Activated CD4-positive, alpha-beta memory T cell treated with anti-CD3 and anti-CD28 coated beads, Interleukin-2, amount 10 ng/mL, durations not matched to agents 7 days and 5 days (primary cell): ENCODE data around the gene CYP2S1. TPM values are rescaled to one million over a fixed set of nuclear protein-coding genes. Genes with fewer than 3 reads are reported as not detected.

Source experiments
- CTCF ChIA-PET: fragments of 350-600 bp; sonication (Branson Sonifier 250); formaldehyde crosslinking; loops from one replicate; lab custom pipeline; 2021; ENCODE audit warnings: antibody characterized with exemption, inconsistent platforms; lab: Charles Lee
- POLR2A ChIA-PET: fragments of 350-600 bp; sonication (Branson Sonifier 250); formaldehyde crosslinking; loops from one replicate; lab custom pipeline; 2021; ENCODE audit warnings: antibody characterized with exemption; lab: Charles Lee
- DNase-seq: peaks from one replicate; pipeline ENCODE4 v3.0.0-alpha.2; 2020
- H3K27ac Mint-ChIP-seq: one replicate; pipeline ENCODE4 v1.8.0; 2021; ENCODE audit warnings: mild to moderate bottlenecking, mixed read lengths
- H3K27me3 Mint-ChIP-seq: one replicate; pipeline ENCODE4 v1.8.0; 2021; ENCODE audit warnings: mixed read lengths
- H3K36me3 Mint-ChIP-seq: one replicate; pipeline ENCODE4 v1.8.0; 2021; ENCODE audit warnings: low read depth, mixed read lengths
- H3K4me1 Mint-ChIP-seq: one replicate; pipeline ENCODE4 v1.8.0; 2021; ENCODE audit warnings: mixed read lengths
- H3K4me3 Mint-ChIP-seq: one replicate; pipeline ENCODE4 v1.8.0; 2021; ENCODE audit warnings: mild to moderate bottlenecking, mixed read lengths
- H3K9me3 Mint-ChIP-seq: one replicate; pipeline ENCODE4 v1.8.0; 2021; ENCODE audit warnings: mixed read lengths
- total RNA-seq, 2 experiments: library from RNA; stranded (reverse); gene quantifications; one replicate each; pipeline ENCODE4 v1.2.3, GENCODE V29; 2021

CYP2S1 gene
- total RNA-seq, 2 experiments from 2014 or later = 0.68 to 1.6 TPM

- ChIA-PET CTCF (no interaction called here), POLR2A (no interaction called here)
- H3K36me3 Mint-ChIP-seq = no peaks in the 10 kb centered on the region
- H3K27me3 Mint-ChIP-seq = no peaks in the 10 kb centered on the region
- DNase-seq = no peak
- H3K9me3 Mint-ChIP-seq = no peaks in the 10 kb centered on the region
- H3K27ac Mint-ChIP-seq = no peak overlapping the region
- H3K4me3 Mint-ChIP-seq = no peak overlapping the region
- peaks cover 4% of the 10 kb centered on the region for H3K4me1 Mint-ChIP-seq
These were observed 42.5 kb downstream of the CYP2S1 start for GRCh38 chr19:41235480-41235879.

GRCh38 chr19:41238244-41238643 lies 45.2 kb downstream of the CYP2S1 start:
- Mint-ChIP-seq H3K36me3 (no peaks in the 10 kb centered on the region), H3K27ac (no peak overlapping the region), H3K4me3 (no peak overlapping the region), H3K4me1 (peaks cover 4% of the 10 kb centered on the region), H3K9me3 (no peaks in the 10 kb centered on the region), H3K27me3 (no peaks in the 10 kb centered on the region)
- ChIA-PET POLR2A (no interaction called here), CTCF (no interaction called here)
- DNase-seq = no peak

- Mint-ChIP-seq H3K4me1 (peaks cover 4% of the 10 kb centered on the region), H3K27ac (no peak overlapping the region), H3K36me3 (no peaks in the 10 kb centered on the region), H3K9me3 (no peaks in the 10 kb centered on the region), H3K27me3 (no peaks in the 10 kb centered on the region), H3K4me3 (no peak overlapping the region)
- ChIA-PET POLR2A (no interaction called here), CTCF (no interaction called here)
- no peak for DNase-seq
These were observed 46.3 kb downstream of the CYP2S1 start for GRCh38 chr19:41239363-41239762.

GRCh38 chr19:41239961-41240574 lies 47.0 kb downstream of the CYP2S1 start:
- Mint-ChIP-seq H3K4me3 (no peak overlapping the region), H3K36me3 (no peaks in the 10 kb centered on the region), H3K27me3 (no peaks in the 10 kb centered on the region), H3K4me1 (peaks cover 4% of the 10 kb centered on the region), H3K27ac (no peak overlapping the region), H3K9me3 (no peaks in the 10 kb centered on the region)
- no peak for DNase-seq
- ChIA-PET POLR2A (no interaction called here), CTCF (no interaction called here)

GRCh38 chr19:41241859-41242258 lies 48.8 kb downstream of the CYP2S1 start:
- no peaks in the 10 kb centered on the region for H3K36me3 Mint-ChIP-seq
- CTCF ChIA-PET = interaction anchor here (0.9 kb wide), 1 partner anchor 38 kb away, joined by 3 read pairs; no protein-coding TSS in a partner anchor
- no peak overlapping the region for H3K27ac Mint-ChIP-seq

GRCh38 chr19:41244117-41244516 lies 51.1 kb downstream of the CYP2S1 start:
- no peak for DNase-seq
- ChIA-PET CTCF (interaction anchor here (0.7 kb wide), 1 partner anchor 552 kb away, joined by 3 read pairs; no protein-coding TSS in a partner anchor), POLR2A (no interaction called here)
- Mint-ChIP-seq H3K36me3 (no peaks in the 10 kb centered on the region), H3K9me3 (no peaks in the 10 kb centered on the region), H3K27ac (no peak overlapping the region), H3K4me1 (peaks cover 4% of the 10 kb centered on the region), H3K27me3 (no peaks in the 10 kb centered on the region), H3K4me3 (no peak overlapping the region)

More at GRCh38 chr19:41241859-41242258, 48.8 kb downstream of the CYP2S1 start:
- Mint-ChIP-seq H3K4me1 (peaks cover 4% of the 10 kb centered on the region), H3K4me3 (no peak overlapping the region), H3K9me3 (no peaks in the 10 kb centered on the region), H3K27me3 (no peaks in the 10 kb centered on the region)
- DNase-seq = no peak
- POLR2A ChIA-PET = no interaction called here

GRCh38 chr19:41245843-41246242 lies 52.8 kb downstream of the CYP2S1 start:
- CTCF ChIA-PET = no interaction called here
- H3K27ac Mint-ChIP-seq = no peak overlapping the region
- POLR2A ChIA-PET = no interaction called here
- H3K9me3 Mint-ChIP-seq = no peaks in the 10 kb centered on the region
- H3K27me3 Mint-ChIP-seq = no peaks in the 10 kb centered on the region
- DNase-seq = no peak
- H3K4me3 Mint-ChIP-seq = no peak overlapping the region
- no peaks in the 10 kb centered on the region for H3K4me1 Mint-ChIP-seq
- H3K36me3 Mint-ChIP-seq = no peaks in the 10 kb centered on the region

- ChIA-PET CTCF (interaction anchor here (1.1 kb wide), 1 partner anchor 44 kb away, joined by 3 read pairs; no protein-coding TSS in a partner anchor), POLR2A (interaction anchor here (1.4 kb wide), 1 partner anchor 14 kb away, joined by 5 read pairs; no protein-coding TSS in a partner anchor)
- Mint-ChIP-seq H3K27ac (no peak overlapping the region), H3K36me3 (no peaks in the 10 kb centered on the region), H3K4me3 (no peak overlapping the region), H3K27me3 (peaks cover 6% of the 10 kb centered on the region), H3K9me3 (no peaks in the 10 kb centered on the region), H3K4me1 (no peaks in the 10 kb centered on the region)
- no peak for DNase-seq
These were observed 55.9 kb downstream of the CYP2S1 start for GRCh38 chr19:41248895-41249294.

GRCh38 chr19:41249707-41250423 lies 56.8 kb downstream of the CYP2S1 start:
- H3K9me3 Mint-ChIP-seq = no peaks in the 10 kb centered on the region
- H3K4me3 Mint-ChIP-seq = no peak overlapping the region
- no peaks in the 10 kb centered on the region for H3K4me1 Mint-ChIP-seq
- DNase-seq = no peak
- ChIA-PET POLR2A (interaction anchor here (1.4 kb wide), 1 partner anchor 13 kb away, joined by 5 read pairs; no protein-coding TSS in a partner anchor), CTCF (interaction anchor here (0.5 kb wide), 1 partner anchor 89 kb away, joined by 3 read pairs; no protein-coding TSS in a partner anchor)
- no peaks in the 10 kb centered on the region for H3K36me3 Mint-ChIP-seq
- peaks cover 6% of the 10 kb centered on the region for H3K27me3 Mint-ChIP-seq
- no peak overlapping the region for H3K27ac Mint-ChIP-seq

- H3K36me3 Mint-ChIP-seq = no peaks in the 10 kb centered on the region
- H3K9me3 Mint-ChIP-seq = no peaks in the 10 kb centered on the region
- peaks cover 9% of the 10 kb centered on the region for H3K27me3 Mint-ChIP-seq
- no peaks in the 10 kb centered on the region for H3K4me1 Mint-ChIP-seq
- H3K27ac Mint-ChIP-seq = no peak overlapping the region
- ChIA-PET CTCF (interaction anchor here (1.7 kb wide), 1 partner anchor 9 kb away, joined by 4 read pairs; no protein-coding TSS in a partner anchor), POLR2A (no interaction called here)
- no peak for DNase-seq
- no peak overlapping the region for H3K4me3 Mint-ChIP-seq
These were observed 60.6 kb downstream of the CYP2S1 start for GRCh38 chr19:41253660-41254059.

GRCh38 chr19:41255171-41255570 lies 62.2 kb downstream of the CYP2S1 start:
- H3K36me3 Mint-ChIP-seq = no peaks in the 10 kb centered on the region
- H3K4me3 Mint-ChIP-seq = no peak overlapping the region
- ChIA-PET CTCF (no interaction called here), POLR2A (no interaction called here)
- H3K27me3 Mint-ChIP-seq = peaks cover 9% of the 10 kb centered on the region
- H3K27ac Mint-ChIP-seq = no peak overlapping the region
- H3K4me1 Mint-ChIP-seq = no peaks in the 10 kb centered on the region
- no peaks in the 10 kb centered on the region for H3K9me3 Mint-ChIP-seq
- no peak for DNase-seq
